Neural crest cell (in vitro differentiated cells): ENCODE measurements around the gene KCNMA1. TPM values are rescaled to one million over a fixed set of nuclear protein-coding genes. Genes with fewer than 3 reads are reported as not detected.

Source experiments
- DNase-seq: peaks from one replicate; pipeline ENCODE4 v3.0.0; 2021; ENCODE audit warnings: low read depth, mixed read lengths, low spot score
- H3K27ac Mint-ChIP-seq: one replicate; pipeline ENCODE4 v1.8.0; 2021; ENCODE audit warnings: mild to moderate bottlenecking, mixed read lengths; ENCODE audit not compliant: unreplicated experiment
- H3K27me3 Mint-ChIP-seq: 2 replicates; pipeline ENCODE4 v1.8.0; 2021; ENCODE audit warnings: low read depth, mild to moderate bottlenecking, mixed read lengths
- H3K36me3 Mint-ChIP-seq: 2 replicates; pipeline ENCODE4 v1.8.0; 2021; ENCODE audit warnings: low read depth, mild to moderate bottlenecking, mixed read lengths
- H3K4me1 Mint-ChIP-seq: 2 replicates; pipeline ENCODE4 v1.8.0; 2021; ENCODE audit warnings: mixed read lengths
- H3K4me3 Mint-ChIP-seq: one replicate; pipeline ENCODE4 v1.8.0; 2021; ENCODE audit warnings: mild to moderate bottlenecking, mixed read lengths
- H3K9me3 Mint-ChIP-seq: 2 replicates; pipeline ENCODE4 v1.8.0; 2021; ENCODE audit warnings: mixed read lengths
- CTCF ChIP-seq: fragments of 200-600 bp; sonication (generic); conservative IDR thresholded peaks from 2 replicates; pipeline ENCODE4 v1.5.0; 2021; ENCODE audit warnings: antibody characterized with exemption, mild to moderate bottlenecking
- total RNA-seq: library from RNA; stranded (reverse); gene quantifications from 2 replicates; pipeline ENCODE4 v1.2.1, GENCODE V29; 2021

Gene KCNMA1
- total RNA-seq, 1 donor from 2014 or later = 1.7 TPM

DNA sequence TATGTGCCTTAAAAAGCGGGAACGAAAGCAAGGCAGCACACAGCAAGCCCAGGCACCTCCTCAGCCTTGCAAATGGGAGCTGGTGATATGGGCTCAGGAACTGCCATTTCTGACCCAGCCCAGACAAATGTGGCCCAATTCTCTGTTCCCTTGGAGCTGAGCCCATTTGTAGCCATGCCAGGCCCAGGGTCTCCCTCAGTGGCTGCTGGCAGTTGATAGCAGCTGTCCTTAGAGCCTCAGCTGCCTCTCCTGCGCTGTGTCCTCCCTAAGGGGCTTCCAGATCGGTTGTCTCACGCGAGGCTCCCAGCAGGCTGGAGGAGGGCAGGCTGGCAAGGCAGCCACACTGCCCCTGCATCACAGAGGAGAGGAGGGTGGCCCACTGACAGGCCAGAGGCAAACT, 275.8 kb downstream of the KCNMA1 start:
- Mint-ChIP-seq H3K27ac (no peak overlapping the region), H3K4me3 (no peak overlapping the region), H3K27me3 (peaks cover 24% of the 10 kb centered on the region), H3K9me3 (no peaks in the 10 kb centered on the region), H3K4me1 (peaks cover 7% of the 10 kb centered on the region), H3K36me3 (no peaks in the 10 kb centered on the region)
- no peak for TF ChIP-seq CTCF
- no peak for DNase-seq

DNA sequence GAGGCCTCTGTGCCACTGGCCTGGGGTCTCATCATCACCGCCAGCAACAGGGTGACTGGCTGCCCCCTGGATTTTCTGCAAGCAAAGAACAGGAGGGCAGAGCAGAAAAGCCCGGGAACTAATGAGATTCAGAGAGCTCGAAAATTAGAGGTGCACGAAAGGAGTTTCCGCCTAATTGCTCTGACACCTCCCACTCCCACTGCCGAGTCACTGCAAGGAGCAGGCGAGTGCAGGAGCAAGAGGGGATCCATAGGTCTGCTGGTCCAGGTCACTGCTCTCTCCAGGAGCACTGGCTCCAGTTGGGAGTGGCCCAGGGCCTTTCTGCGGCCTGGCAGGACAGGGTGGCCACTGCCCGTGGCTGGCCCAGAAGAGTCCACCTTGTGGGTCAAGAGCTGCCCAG, 276.2 kb downstream of the KCNMA1 start:
- Mint-ChIP-seq H3K4me3 (no peak overlapping the region), H3K27me3 (peaks cover 24% of the 10 kb centered on the region), H3K27ac (no peak overlapping the region), H3K36me3 (no peaks in the 10 kb centered on the region), H3K4me1 (peaks cover 7% of the 10 kb centered on the region), H3K9me3 (no peaks in the 10 kb centered on the region)
- DNase-seq = no peak
- TF ChIP-seq CTCF = no peak

DNA sequence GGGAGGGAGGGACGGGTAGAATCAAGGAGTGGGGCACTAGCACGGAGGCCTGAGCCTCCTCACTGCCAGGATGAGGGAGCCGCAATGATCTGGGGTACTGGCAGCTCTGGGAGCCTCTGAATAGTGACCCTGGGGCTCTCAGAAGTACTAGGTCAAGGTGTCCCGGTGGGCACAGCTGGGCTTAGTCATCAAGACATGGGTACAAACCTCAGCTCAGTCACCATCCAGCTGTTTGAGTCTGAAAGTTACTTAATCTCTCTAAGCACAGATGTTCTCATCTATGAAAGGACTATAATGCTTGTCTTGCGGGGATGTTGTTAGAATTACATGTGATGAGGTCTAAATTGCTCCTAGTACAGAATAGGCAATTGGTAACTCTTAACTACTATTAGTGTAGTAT, 276.8 kb downstream of the KCNMA1 start:
- Mint-ChIP-seq H3K27me3 (peaks cover 24% of the 10 kb centered on the region), H3K4me3 (no peak overlapping the region), H3K27ac (no peak overlapping the region), H3K36me3 (no peaks in the 10 kb centered on the region), H3K4me1 (peaks cover 7% of the 10 kb centered on the region), H3K9me3 (no peaks in the 10 kb centered on the region)
- DNase-seq = no peak
- no peak for TF ChIP-seq CTCF

- DNase-seq = no peak
- Mint-ChIP-seq H3K4me1 (peaks cover 7% of the 10 kb centered on the region), H3K27ac (no peak overlapping the region), H3K27me3 (peaks cover 17% of the 10 kb centered on the region), H3K36me3 (no peaks in the 10 kb centered on the region), H3K9me3 (no peaks in the 10 kb centered on the region), H3K4me3 (no peak overlapping the region)
- TF ChIP-seq CTCF = no peak
These were observed 277.6 kb downstream of the KCNMA1 start for GRCh38 chr10:77359950-77360520.

DNA sequence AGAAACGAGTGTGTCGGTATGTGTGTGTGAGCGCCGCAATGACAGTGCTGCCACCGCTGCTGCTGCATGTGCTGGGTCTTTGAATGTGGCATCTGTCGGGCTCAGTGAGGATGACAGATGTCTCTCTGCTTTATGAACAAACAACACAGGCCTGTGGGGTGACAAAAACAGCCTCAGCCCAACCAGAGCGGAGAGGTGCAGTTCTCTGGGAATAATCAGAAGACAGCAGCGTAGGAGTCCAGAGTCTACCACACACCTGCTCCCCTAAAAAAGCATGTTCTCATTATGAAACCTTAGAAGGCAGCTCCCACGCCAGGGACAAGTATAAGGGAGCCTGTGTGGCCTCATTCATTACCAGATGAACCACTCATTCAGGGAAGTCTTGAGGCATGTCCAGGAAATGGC, 278.3 kb downstream of the KCNMA1 start:
- H3K4me3 Mint-ChIP-seq = no peak overlapping the region
- H3K36me3 Mint-ChIP-seq = no peaks in the 10 kb centered on the region
- no peak overlapping the region for H3K27ac Mint-ChIP-seq
- no peaks in the 10 kb centered on the region for H3K9me3 Mint-ChIP-seq
- peaks cover 10% of the 10 kb centered on the region for H3K27me3 Mint-ChIP-seq
- TF ChIP-seq CTCF = no peak
- no peak for DNase-seq
- H3K4me1 Mint-ChIP-seq = peaks cover 7% of the 10 kb centered on the region
